GM12801 (cell line): ENCODE data around the gene OSBPL6.

ENCODE experiments used
- CTCF ChIP-seq: IDR thresholded peaks from one replicate; pipeline ENCODE4 v1.5.1; 2011; ENCODE audit warnings: control low read depth; ENCODE audit not compliant: insufficient read length; ENCODE audit errors: extremely low read depth

Gene OSBPL6

GRCh38 chr2:178295115-178295514, 100.8 kb downstream of the OSBPL6 start:
- no peak for TF ChIP-seq CTCF

GRCh38 chr2:178295906-178296305, 101.6 kb downstream of the OSBPL6 start:
- TF ChIP-seq CTCF = no peak

- TF ChIP-seq CTCF = no peak
Measured at GRCh38 chr2:178296394-178297090, 102.2 kb downstream of the OSBPL6 start.

GRCh38 chr2:178297091-178297411, 102.7 kb downstream of the OSBPL6 start:
- TF ChIP-seq CTCF = no peak

- no peak for TF ChIP-seq CTCF
Measured at GRCh38 chr2:178298785-178299212, 104.5 kb downstream of the OSBPL6 start.

GRCh38 chr2:178301649-178302238, 107.4 kb downstream of the OSBPL6 start:
- TF ChIP-seq CTCF = no peak

- TF ChIP-seq CTCF = no peak
Measured at GRCh38 chr2:178304333-178304732, 110.0 kb downstream of the OSBPL6 start.
